Lower leg skin (tissue), 4 donors: Measurements from ENCODE around the gene COL19A1. TPM values are rescaled to one million over a fixed set of nuclear protein-coding genes. Genes with fewer than 3 reads are reported as not detected.

ENCODE experiments used
- DNase-seq, 2 donors: peaks; one replicate each; pipeline ENCODE4 v3.0.0-alpha.2; 2019; ENCODE audit warnings: low spot score in 2 of 2
- H3K4me3 ChIP-seq: fragments of 200-600 bp; sonication (generic); 2 replicates; pipeline ENCODE4 v1.5.1; 2017; ENCODE audit warnings: mild to moderate bottlenecking, low read depth; ENCODE audit not compliant: poor library complexity, severe bottlenecking
- POLR2A ChIP-seq, 2 donors: fragments of 450-650 bp; IDR thresholded peaks; one replicate each; pipeline ENCODE4 v1.6.1; 2016 to 2017; ENCODE audit warnings: antibody characterized with exemption in 2 of 2, mild to moderate bottlenecking in 1 of 2, moderate library complexity in 1 of 2
- WGBS, 2 donors: methylation state at CpG; one replicate each; pipeline ENCODE4 v1.1.5; 2018; 5-methylcytosine and 5-hydroxymethylcytosine counted together
- intact Hi-C: fragments of 100-400 bp; cut with DNase I; formaldehyde crosslinking; loops from one replicate; pipeline ENCODE4 v1.15.0; 2023; ENCODE audit warnings: low total_unique reads
- total RNA-seq, 4 donors: library from RNA; depleted of rRNA; stranded (reverse); fragments of >200 nt; gene quantifications; one replicate each; pipeline ENCODE4 v1.1.0, GENCODE V29; 2016
- TF ChIP-seq, protein P1 (sequence below), 3 donors: fragments of 450-650 bp; IDR thresholded peaks; one replicate each; pipeline ENCODE4 v1.5.1; 2016; ENCODE audit warnings: antibody characterized with exemption in 3 of 3, mild to moderate bottlenecking in 3 of 3, moderate library complexity in 2 of 3

The COL19A1 gene
- total RNA-seq = under 1 TPM in 2 of 4 donors, not detected in 2; 0.12 to 0.19 TPM

DNA sequence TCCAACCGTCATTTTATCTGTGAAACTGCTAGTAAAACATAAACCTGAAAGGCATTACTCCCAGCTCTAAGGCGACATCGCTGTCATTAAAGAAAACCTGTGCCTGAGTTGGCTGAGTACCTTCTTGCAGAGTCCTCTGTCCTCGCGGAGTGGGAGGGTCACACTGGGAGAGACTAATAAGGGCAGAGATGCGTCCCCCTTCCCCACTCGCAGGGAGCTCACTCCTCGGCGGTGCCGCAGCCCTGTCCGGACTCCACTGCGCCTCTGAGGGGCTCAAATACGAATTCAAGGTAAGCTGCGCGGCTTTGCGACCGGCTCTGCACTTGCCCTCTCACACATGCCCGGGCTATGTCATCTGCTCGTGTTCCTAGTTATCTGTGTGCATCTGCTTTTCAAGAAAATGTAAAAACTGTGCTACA lies at the start of gene COL19A1:
TSS of gene COL19A1 (plus strand) at position 206 of the 419 bp plus-strand sequence. CDS start 13,012 bp downstream, outside the sequence.
- H3K4me3 ChIP-seq = peak within 1 kb of the TSS; percentile 40
- WGBS, 2 donors = 6% methylated on average over 19 of the region's 19 CpGs
- no peak for TF ChIP-seq POLR2A (IDR thresholded peaks at IDR 0.05)
- TF ChIP-seq, protein P1, sequence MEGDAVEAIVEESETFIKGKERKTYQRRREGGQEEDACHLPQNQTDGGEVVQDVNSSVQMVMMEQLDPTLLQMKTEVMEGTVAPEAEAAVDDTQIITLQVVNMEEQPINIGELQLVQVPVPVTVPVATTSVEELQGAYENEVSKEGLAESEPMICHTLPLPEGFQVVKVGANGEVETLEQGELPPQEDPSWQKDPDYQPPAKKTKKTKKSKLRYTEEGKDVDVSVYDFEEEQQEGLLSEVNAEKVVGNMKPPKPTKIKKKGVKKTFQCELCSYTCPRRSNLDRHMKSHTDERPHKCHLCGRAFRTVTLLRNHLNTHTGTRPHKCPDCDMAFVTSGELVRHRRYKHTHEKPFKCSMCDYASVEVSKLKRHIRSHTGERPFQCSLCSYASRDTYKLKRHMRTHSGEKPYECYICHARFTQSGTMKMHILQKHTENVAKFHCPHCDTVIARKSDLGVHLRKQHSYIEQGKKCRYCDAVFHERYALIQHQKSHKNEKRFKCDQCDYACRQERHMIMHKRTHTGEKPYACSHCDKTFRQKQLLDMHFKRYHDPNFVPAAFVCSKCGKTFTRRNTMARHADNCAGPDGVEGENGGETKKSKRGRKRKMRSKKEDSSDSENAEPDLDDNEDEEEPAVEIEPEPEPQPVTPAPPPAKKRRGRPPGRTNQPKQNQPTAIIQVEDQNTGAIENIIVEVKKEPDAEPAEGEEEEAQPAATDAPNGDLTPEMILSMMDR (IDR thresholded peaks at IDR 0.05) = no peak
- intact Hi-C loops = no loop called here
- no peak for DNase-seq

DNA sequence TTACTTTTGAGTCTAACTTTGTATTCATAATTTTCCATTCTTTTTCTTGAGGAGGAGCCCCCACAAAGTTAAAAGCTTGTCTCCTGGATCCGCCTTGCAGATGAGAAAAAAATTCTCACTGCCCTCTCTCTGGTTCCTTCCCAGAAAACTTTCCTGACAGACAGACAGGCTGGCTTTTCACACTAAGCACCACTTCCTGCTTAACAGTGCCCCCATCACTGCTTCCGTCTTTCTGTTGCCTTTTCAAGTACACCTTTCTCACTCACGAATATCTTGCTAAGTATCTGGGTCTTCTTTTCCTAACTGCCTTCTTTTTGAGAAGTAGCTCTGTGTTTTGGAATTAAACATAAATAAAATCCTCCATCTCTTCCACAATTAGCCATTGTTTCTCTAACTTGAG lies 49.8 kb upstream of the COL19A1 start:
- TF ChIP-seq, protein P1 (IDR thresholded peaks at IDR 0.05) = no peak
- no peak for TF ChIP-seq POLR2A (IDR thresholded peaks at IDR 0.05)
- 73 to 75% methylated on average over 3 of the region's 3 CpGs for WGBS, 2 donors
- no peak overlapping the region for H3K4me3 ChIP-seq
- intact Hi-C loops = no loop called here
- DNase-seq = no peak

DNA sequence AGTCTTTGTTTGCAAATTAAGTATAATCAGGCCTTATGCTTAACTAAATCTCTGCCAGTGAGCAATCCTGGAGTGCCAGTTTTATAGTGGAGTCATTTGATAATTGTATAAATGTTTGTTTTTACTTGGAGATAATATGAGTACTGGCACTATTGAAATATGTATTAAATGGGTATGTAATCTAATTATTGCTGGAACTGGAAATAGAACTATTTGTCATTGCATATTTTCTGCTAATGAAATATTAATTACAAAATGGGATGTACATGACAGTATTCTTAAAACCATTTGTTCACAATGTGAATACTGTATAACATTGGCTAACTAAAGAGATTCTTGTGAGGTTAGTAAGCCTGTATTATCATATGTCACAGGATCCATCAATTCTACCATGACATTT lies 49.0 kb upstream of the COL19A1 start:
- no peak overlapping the region for H3K4me3 ChIP-seq
- no peak for TF ChIP-seq POLR2A (IDR thresholded peaks at IDR 0.05)
- TF ChIP-seq, protein P1 (IDR thresholded peaks at IDR 0.05) = no peak
- intact Hi-C loops = no loop called here
- no peak for DNase-seq

DNA sequence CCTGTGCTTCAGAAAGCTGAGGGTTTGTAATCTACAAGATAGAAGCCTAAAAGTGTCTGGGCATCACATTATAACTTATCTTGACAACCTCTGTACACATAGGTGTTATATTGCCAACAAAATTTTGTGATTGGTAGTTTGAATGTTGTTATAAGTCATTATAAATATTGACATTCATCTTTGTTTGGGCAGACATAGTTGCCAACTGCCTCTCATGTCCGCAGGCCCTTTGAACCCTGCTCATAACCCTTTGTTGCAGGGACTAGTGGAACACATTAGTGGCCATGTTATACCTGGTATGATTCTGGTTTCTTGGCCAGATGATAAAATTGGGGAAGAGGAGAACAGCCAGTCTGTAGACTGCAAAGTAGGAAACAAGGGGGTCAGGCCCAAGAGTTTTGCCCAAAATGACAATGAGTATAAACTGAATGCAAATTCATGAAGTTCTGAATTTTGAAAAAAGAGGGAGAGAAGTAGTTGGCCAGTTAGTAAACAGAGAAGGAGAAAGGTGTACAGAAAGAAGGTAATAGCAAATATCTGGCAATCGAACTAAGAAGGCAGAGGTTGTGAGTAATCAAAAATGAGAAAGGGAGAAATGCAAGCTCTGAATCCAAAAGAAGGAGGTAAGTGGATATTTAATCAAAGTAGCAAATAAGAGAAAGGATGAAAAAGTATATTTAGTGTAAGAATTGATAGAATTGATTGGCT lies 48.0 kb upstream of the COL19A1 start:
- H3K4me3 ChIP-seq = no peak overlapping the region
- WGBS, 2 donors = 88 to 91% methylated on average over 2 of the region's 2 CpGs
- DNase-seq = no peak
- TF ChIP-seq POLR2A (IDR thresholded peaks at IDR 0.05) = no peak
- TF ChIP-seq, protein P1 (IDR thresholded peaks at IDR 0.05) = no peak
- intact Hi-C loops = no loop called here

DNA sequence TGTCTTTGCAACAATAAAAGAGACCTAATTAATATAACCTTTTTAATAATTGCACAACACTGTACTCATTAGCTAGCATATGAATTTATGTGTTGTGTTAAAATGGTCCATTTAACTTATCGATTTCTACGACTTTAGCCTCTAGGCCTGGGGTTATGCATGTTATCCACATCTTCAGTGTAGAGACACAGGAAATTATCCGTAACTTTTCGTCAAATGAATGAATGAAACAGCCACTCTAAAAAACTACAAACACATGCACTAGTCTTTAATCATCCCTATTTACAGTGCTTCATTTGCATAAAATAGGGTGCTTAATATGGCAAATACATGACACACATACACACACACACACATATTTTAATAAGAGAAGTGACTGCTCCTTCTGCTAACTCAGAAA lies 47.2 kb upstream of the COL19A1 start:
- intact Hi-C loops = no loop called here
- no peak for TF ChIP-seq POLR2A (IDR thresholded peaks at IDR 0.05)
- no peak overlapping the region for H3K4me3 ChIP-seq
- no peak for DNase-seq
- WGBS, 2 donors = 83% methylated on average over 4 of the region's 4 CpGs

DNA sequence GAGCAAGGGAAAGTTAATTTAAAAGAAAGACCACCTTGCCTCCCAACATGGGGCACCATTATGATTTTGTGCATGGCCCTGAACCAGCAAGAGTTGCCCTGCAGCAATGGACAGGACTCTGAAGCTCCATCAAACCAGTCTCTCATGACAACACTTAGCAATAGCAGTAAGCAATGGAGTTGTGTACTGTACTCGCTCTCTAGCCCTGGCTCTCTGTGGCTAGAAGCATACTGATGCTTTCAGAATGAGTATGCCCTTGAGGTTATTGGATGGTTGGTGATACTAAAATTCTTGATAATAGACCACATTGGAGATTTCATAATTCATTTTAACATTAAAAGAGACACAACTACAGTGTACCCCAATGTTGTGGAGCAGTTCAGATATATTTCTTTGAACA lies 46.3 kb upstream of the COL19A1 start:
- no peak for TF ChIP-seq POLR2A (IDR thresholded peaks at IDR 0.05)
- TF ChIP-seq, protein P1 (IDR thresholded peaks at IDR 0.05) = no peak
- 100% methylated on average over 1 of the region's 1 CpG for WGBS, 2 donors
- intact Hi-C loops = no loop called here
- no peak overlapping the region for H3K4me3 ChIP-seq
- no peak for DNase-seq
